Panc1 (cell line): ENCODE data around the gene SCAMP4. TPM values are rescaled to one million over a fixed set of nuclear protein-coding genes. Genes with fewer than 3 reads are reported as not detected.

ENCODE experiments used
- ATAC-seq: fragments of 200-7000 bp; cut with Tn5 transposase; 2 replicates; pipeline ENCODE4 v1.9.1; 2020; ENCODE audit warnings: mild to moderate bottlenecking, moderate library complexity
- BruUV-seq: library from RNA; stranded (reverse); fragments of 400-500 nt; replicated peaks from 2 replicates; lab custom pipeline; 2021; lab: Mats Ljungman, UMichigan
- CTCF ChIA-PET: fragments of 300-600 bp; sonication (Branson Sonifier 250); formaldehyde crosslinking; loops from one replicate; lab custom pipeline; 2022; ENCODE audit warnings: antibody characterized with exemption; lab: Charles Lee
- POLR2A ChIA-PET: fragments of 300-600 bp; sonication (Branson Sonifier 250); formaldehyde crosslinking; loops from one replicate; lab custom pipeline; 2022; ENCODE audit warnings: antibody characterized with exemption; lab: Charles Lee
- DNase-seq: peaks from one replicate; pipeline ENCODE4 v3.0.0-alpha.2; 2010; ENCODE audit warnings: low read depth, low spot score
- H3K27ac ChIP-seq: 2 replicates; pipeline ENCODE4 v1.5.1; 2011; ENCODE audit warnings: mild to moderate bottlenecking, low read length, inconsistent platforms
- H3K27me3 ChIP-seq: fragments of 200-500 bp; sonication (Bioruptor generic); 2 replicates; pipeline ENCODE4 v1.6.0; 2014; ENCODE audit warnings: low read length, inconsistent platforms; ENCODE audit not compliant: control insufficient read depth, insufficient read depth
- H3K36me3 ChIP-seq: fragments of 200-500 bp; sonication (Bioruptor generic); 2 replicates; pipeline ENCODE4 v1.5.1; 2014; ENCODE audit warnings: inconsistent platforms, mild to moderate bottlenecking, low read length, moderate library complexity; ENCODE audit not compliant: control insufficient read depth, insufficient read depth
- H3K4me1 ChIP-seq: 2 replicates; pipeline ENCODE4 v1.5.1; 2011; ENCODE audit warnings: inconsistent platforms, mild to moderate bottlenecking, low read length, moderate library complexity; ENCODE audit not compliant: control insufficient read depth, insufficient read depth
- H3K4me3 ChIP-seq, 2 experiments: 2 replicates each; pipeline ENCODE4 v1.5.1; 2011 to 2012; ENCODE audit warnings: low read depth in 2 of 2, low read length in 2 of 2, mild to moderate bottlenecking in 2 of 2, inconsistent platforms in 1 of 2, moderate library complexity in 1 of 2
- H3K9me3 ChIP-seq: fragments of 200-500 bp; sonication (Bioruptor generic); 2 replicates; pipeline ENCODE4 v1.5.1; 2014; ENCODE audit warnings: low read depth, mild to moderate bottlenecking, inconsistent platforms, low read length, moderate library complexity; ENCODE audit not compliant: control insufficient read depth, insufficient read depth
- POLR2AphosphoS5 ChIP-seq: IDR thresholded peaks from 2 replicates; pipeline ENCODE4 v1.6.1; 2012; ENCODE audit warnings: mild to moderate bottlenecking, low read depth, low read length, moderate library complexity
- SIN3A ChIP-seq: IDR thresholded peaks from 2 replicates; pipeline ENCODE4 v1.6.1; 2012; ENCODE audit warnings: low read depth, mild to moderate bottlenecking, low read length, moderate library complexity, borderline replicate concordance; ENCODE audit not compliant: insufficient read depth
- TCF7L2 ChIP-seq: IDR thresholded peaks from 2 replicates; pipeline ENCODE4 v1.6.1; 2011; ENCODE audit warnings: mild to moderate bottlenecking, low read depth, low read length, inconsistent platforms
- in situ Hi-C: cut with HindIII; loops from 2 replicates; pipeline ENCODE4 v1.10.0; 2016; ENCODE audit warnings: low sequenced_read_pairs, low pct_unique_long_range_greater_than_20kb
- intact Hi-C: fragments of 100-400 bp; cut with micrococcal nuclease; formaldehyde crosslinking; loops from one replicate; pipeline ENCODE4 v1.10.0; 2022; ENCODE audit not compliant: unreplicated experiment
- total RNA-seq: library from RNA; stranded (reverse); gene quantifications from one replicate; pipeline ENCODE4 v1.2.1, GENCODE V29; 2021; ENCODE audit not compliant: unreplicated experiment
- TF ChIP-seq, protein P1 (sequence below): fragments of 450-650 bp; IDR thresholded peaks from 2 replicates; pipeline ENCODE4 v1.5.1; 2017; ENCODE audit warnings: mild to moderate bottlenecking
- TF ChIP-seq, protein P2 (sequence below), 2 experiments: IDR thresholded peaks; 2 replicates each; pipeline ENCODE4 v1.6.1; 2011 to 2012; ENCODE audit warnings: low read depth in 2 of 2, control low read depth in 1 of 2, low read length in 1 of 2, mild to moderate bottlenecking in 1 of 2, moderate library complexity in 1 of 2; ENCODE audit not compliant: insufficient read depth in 1 of 2

The SCAMP4 gene
- total RNA-seq, 1 experiment from 2014 or later: 98.4 TPM

DNA sequence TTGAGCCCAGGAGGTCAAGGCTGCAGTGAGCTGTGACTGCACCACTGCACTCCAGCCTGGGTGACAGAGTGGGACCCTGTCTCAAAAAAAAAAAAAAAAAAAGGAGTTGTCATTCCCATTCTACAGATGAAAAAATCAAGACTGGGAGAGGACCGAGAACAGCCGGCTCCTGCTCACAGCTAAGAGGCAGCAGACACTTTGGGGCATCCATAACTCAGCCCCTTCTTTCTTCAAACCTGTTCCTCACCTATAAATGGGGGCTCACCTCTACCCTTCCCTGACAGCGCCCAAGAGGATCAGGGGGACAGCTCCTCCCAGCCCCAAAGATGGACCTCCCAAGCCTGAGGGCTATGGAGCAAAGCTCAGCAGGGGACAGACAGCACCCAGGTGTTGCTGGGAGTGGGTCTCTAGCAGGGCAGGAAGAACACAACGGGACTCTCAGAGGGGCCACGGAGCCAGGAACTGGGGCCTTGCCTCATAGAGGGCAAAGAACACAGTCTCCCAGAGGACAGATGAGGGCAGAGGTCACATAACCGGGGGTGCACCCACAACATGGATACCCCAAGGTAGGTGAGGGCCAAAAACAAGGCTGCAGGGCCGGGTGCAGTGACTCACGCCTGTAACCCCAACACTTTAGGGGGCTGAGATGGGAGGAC is 38.4 kb upstream of the SCAMP4 start:
- intact Hi-C loops: no loop called here
- H3K4me1 ChIP-seq: peaks cover 10% of the 10 kb centered on the region
- in situ Hi-C loops: no loop called here
- no peak for TF ChIP-seq SIN3A
- TF ChIP-seq, protein P1, sequence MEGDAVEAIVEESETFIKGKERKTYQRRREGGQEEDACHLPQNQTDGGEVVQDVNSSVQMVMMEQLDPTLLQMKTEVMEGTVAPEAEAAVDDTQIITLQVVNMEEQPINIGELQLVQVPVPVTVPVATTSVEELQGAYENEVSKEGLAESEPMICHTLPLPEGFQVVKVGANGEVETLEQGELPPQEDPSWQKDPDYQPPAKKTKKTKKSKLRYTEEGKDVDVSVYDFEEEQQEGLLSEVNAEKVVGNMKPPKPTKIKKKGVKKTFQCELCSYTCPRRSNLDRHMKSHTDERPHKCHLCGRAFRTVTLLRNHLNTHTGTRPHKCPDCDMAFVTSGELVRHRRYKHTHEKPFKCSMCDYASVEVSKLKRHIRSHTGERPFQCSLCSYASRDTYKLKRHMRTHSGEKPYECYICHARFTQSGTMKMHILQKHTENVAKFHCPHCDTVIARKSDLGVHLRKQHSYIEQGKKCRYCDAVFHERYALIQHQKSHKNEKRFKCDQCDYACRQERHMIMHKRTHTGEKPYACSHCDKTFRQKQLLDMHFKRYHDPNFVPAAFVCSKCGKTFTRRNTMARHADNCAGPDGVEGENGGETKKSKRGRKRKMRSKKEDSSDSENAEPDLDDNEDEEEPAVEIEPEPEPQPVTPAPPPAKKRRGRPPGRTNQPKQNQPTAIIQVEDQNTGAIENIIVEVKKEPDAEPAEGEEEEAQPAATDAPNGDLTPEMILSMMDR: no peak
- TF ChIP-seq, protein P2, sequence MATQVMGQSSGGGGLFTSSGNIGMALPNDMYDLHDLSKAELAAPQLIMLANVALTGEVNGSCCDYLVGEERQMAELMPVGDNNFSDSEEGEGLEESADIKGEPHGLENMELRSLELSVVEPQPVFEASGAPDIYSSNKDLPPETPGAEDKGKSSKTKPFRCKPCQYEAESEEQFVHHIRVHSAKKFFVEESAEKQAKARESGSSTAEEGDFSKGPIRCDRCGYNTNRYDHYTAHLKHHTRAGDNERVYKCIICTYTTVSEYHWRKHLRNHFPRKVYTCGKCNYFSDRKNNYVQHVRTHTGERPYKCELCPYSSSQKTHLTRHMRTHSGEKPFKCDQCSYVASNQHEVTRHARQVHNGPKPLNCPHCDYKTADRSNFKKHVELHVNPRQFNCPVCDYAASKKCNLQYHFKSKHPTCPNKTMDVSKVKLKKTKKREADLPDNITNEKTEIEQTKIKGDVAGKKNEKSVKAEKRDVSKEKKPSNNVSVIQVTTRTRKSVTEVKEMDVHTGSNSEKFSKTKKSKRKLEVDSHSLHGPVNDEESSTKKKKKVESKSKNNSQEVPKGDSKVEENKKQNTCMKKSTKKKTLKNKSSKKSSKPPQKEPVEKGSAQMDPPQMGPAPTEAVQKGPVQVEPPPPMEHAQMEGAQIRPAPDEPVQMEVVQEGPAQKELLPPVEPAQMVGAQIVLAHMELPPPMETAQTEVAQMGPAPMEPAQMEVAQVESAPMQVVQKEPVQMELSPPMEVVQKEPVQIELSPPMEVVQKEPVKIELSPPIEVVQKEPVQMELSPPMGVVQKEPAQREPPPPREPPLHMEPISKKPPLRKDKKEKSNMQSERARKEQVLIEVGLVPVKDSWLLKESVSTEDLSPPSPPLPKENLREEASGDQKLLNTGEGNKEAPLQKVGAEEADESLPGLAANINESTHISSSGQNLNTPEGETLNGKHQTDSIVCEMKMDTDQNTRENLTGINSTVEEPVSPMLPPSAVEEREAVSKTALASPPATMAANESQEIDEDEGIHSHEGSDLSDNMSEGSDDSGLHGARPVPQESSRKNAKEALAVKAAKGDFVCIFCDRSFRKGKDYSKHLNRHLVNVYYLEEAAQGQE (IDR thresholded peaks at IDR 0.05; ENCODE audit: insufficient read depth in 1 of 2, low read depth in 2 of 2, low read length in 1 of 2): no peak
- TF ChIP-seq TCF7L2: no peak
- no peak for TF ChIP-seq POLR2AphosphoS5
- ChIA-PET CTCF (no interaction called here), POLR2A (interaction anchor here (0.6 kb wide), 1 partner anchor 325 kb away, joined by 16 read pairs; no protein-coding TSS in a partner anchor)
- no TSS peak for BruUV-seq
- H3K9me3 ChIP-seq: no peaks in the 10 kb centered on the region
- peaks cover 5% of the 10 kb centered on the region; the same call in 1 of the 2 replicates for H3K36me3 ChIP-seq
- no peak overlapping the region for H3K4me3 ChIP-seq
- H3K27me3 ChIP-seq: no peaks in the 10 kb centered on the region
- DNase-seq: no peak
- ATAC-seq: no peak
- no peak overlapping the region for H3K27ac ChIP-seq

DNA sequence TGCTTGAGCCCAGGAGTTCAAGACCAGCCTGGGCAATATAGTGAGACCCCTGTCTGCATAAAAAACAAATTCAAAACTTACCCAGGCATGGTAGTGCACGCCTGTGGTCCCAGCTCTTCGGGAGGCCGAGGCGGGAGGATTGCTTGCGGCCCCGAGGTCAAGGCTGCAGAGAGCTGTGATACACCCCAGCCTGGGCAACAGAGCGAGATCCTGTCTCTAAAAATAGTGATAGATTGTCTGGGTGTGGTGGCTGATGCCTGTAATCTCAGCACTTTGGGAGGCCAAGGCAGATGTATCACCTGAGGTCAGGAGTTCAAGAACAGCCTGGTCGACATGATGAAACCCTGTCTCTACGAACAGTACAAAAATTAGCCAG is 37.9 kb upstream of the SCAMP4 start:
- no peaks in the 10 kb centered on the region for H3K27me3 ChIP-seq
- DNase-seq (no peak), ATAC-seq (no peak)
- no TSS peak for BruUV-seq
- TF ChIP-seq TCF7L2 (no peak), SIN3A (no peak), POLR2AphosphoS5 (no peak)
- TF ChIP-seq, protein P2 (IDR thresholded peaks at IDR 0.05; ENCODE audit: insufficient read depth in 1 of 2, low read depth in 2 of 2, low read length in 1 of 2): no peak
- H3K27ac ChIP-seq: no peak overlapping the region
- CTCF ChIA-PET: no interaction called here
- H3K4me3 ChIP-seq: no peak overlapping the region
- H3K9me3 ChIP-seq: no peaks in the 10 kb centered on the region
- H3K36me3 ChIP-seq: no peaks in the 10 kb centered on the region; the same call in 1 of the 2 replicates
- POLR2A ChIA-PET: no interaction called here
- H3K4me1 ChIP-seq: peaks cover 10% of the 10 kb centered on the region
- in situ Hi-C loops (no loop called here), intact Hi-C loops (no loop called here)
